Epithelial cell of esophagus (primary cell): Measurements from ENCODE around the gene LPIN1.
A peak's percentile ranks its signal among the peaks of the same experiment; 100 is the strongest.

ENCODE experiments used
- DNase-seq: peaks from one replicate; pipeline ENCODE4 v3.0.0; 2010; ENCODE audit warnings: low read depth
- H3K4me3 ChIP-seq: 2 replicates; pipeline ENCODE4 v1.5.1; 2011; ENCODE audit warnings: mild to moderate bottlenecking, low read length, control low read depth
- TF ChIP-seq, protein P1 (sequence below): IDR thresholded peaks from 2 replicates; pipeline ENCODE4 v1.5.1; 2011; ENCODE audit warnings: low read depth, mild to moderate bottlenecking, low read length, control low read depth, inconsistent platforms; ENCODE audit not compliant: insufficient read depth; ENCODE audit errors: missing control alignments

The LPIN1 gene

DNA sequence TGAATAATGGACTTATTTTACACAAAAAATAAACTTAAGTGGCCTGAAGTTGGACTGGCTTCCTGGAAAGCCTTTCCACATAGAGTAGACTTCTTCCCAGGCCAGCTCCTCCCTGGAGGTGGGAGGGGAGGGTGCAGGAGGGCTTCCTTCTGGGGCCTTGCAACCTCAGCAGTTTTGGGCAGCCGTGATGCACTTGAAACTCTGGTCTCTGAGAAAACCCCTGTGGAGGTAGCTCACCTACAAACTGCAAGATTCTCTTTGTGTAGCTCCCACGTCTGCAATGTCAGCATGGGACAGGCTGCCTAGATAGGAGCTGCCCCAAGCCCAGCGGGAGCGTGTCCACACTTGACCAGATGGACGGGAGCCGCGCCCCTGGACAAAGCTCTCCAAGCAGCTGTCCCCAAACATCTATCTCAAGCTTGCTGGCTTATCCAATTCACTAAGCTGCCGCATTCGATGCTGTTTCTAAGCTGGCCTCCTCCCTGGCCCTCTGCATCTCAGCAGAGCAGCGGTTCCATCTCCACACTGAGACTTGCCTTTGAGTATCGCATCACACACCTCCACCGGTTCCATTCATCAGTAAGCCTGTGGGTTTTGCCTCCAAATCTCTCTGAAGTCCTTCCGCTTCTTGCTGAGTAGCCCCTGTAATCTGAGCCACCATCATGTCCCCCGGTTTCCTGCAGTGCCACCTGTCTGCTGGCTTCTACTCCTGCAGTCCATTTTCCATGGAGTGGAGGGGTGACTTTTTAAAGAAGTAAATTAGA is 1.6 kb upstream of the LPIN1 start:
- TF ChIP-seq, protein P1, sequence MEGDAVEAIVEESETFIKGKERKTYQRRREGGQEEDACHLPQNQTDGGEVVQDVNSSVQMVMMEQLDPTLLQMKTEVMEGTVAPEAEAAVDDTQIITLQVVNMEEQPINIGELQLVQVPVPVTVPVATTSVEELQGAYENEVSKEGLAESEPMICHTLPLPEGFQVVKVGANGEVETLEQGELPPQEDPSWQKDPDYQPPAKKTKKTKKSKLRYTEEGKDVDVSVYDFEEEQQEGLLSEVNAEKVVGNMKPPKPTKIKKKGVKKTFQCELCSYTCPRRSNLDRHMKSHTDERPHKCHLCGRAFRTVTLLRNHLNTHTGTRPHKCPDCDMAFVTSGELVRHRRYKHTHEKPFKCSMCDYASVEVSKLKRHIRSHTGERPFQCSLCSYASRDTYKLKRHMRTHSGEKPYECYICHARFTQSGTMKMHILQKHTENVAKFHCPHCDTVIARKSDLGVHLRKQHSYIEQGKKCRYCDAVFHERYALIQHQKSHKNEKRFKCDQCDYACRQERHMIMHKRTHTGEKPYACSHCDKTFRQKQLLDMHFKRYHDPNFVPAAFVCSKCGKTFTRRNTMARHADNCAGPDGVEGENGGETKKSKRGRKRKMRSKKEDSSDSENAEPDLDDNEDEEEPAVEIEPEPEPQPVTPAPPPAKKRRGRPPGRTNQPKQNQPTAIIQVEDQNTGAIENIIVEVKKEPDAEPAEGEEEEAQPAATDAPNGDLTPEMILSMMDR = peak; percentile 33
- DNase-seq = no peak
- no peak overlapping the region for H3K4me3 ChIP-seq

DNA sequence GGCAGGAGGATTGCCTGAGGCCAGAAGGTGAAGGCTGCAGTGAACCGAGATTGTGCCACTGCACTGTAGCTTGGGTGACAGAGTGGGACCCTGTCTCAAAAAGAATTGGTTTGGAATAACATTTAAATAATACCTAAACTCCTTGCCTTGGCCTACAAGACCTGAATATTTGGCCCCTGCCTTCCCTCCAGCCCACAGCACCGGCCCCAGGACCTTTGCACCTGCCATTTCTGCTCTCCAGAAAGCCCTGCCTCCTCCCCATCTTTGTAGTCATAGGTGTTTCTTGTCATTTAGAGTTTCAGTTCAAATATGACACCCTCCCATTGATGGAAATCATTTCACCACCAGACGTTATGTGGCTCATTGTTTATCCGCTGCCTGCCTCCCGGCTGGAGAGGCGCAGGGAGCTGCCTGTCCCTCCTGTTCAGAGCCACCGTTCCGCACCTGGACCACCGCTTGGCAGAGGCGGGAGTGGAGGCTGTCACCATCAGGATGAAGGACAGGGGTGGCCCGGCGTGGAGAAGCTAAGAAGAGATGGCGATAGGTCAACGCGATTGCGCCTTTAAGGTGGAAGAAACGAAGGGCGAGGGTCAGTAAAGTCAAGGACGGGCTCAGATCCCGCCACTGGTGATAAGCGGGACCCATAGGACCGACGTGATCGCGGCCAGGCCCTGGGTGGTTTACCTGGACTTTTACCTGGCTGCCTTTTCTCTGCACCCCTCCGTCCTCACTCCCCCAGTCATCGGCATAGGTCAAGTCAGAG is 638 bp upstream of the LPIN1 start:
- H3K4me3 ChIP-seq = no peak overlapping the region
- TF ChIP-seq, protein P1 = no peak
- DNase-seq = no peak

DNA sequence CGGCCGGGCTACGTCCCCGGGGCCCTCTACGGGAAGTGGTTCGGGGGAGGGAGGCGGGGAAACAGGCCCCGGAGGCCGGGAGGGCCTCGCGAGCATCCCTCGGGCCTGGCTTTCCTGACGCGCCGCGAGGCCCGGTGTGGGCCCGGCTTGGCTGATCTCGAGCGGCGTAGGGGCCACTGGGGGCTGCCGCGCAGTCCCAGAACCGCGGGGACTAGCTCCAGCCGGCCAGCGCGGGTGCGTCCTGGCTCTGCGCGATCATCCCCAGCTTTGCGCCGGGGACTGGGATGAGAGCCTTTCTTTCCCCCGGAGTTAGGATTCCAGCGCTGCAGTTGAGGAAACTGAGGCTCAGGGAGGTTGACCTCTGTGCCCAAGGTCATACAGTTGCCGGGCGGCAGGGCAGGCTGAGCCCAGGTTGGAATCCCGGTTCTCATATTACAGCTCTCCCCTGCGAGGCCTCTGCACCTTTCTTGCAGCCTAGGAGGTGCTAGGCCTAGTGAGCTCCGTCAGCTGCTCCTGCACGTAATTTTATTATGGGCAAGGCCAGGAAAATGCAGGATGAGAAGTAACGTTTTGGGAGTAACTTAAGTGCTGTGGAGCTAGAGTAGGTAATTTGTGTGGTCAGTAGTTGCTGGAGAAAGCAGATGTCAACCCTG is 501 bp downstream of the LPIN1 start:
- peak; percentile 45 for DNase-seq
- H3K4me3 ChIP-seq = peak overlapping the region; percentile 73
- TF ChIP-seq, protein P1 = no peak

DNA sequence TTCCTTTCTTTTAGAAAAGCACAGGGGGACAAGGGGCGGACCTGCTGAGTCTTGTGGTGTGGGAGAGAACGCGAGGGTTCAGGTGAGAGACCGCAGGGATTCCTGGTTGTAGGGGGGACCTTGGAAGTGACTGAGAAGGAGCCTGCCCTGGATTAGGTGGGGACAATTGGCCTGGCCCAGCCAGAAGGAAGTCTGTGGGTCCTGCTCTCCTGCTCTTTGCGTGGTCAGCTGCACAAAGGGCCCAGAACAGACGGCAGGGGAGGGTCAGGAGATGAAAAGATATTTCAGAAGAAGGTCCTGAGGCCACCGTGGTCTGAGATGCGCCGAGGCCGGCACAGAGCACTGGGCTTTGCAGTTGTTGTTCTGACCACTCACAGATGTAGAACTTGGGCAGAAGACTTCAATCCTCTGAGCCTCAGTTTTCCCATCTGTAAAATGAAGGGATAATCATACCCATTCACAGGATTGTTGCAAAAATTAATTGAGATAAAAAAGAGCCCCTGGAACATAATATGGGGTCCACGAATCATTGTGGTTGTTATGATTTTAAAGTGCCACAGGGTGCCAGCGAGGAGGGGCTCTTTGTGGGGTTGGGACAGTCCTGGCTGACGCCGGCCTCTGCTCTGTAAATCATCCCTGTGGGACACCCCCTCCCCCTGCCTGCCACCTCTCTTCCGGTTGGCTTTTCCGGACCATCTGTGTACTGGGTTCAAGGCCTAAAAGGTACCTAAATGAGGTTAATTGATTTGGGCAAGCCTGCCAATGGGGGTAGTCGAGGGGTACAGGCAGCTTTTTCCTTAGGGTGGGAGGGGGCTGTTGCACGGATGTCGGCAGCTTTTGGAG is 1.8 kb downstream of the LPIN1 start:
- no peak for DNase-seq
- TF ChIP-seq, protein P1 = no peak
- peak overlapping the region; percentile 73 for H3K4me3 ChIP-seq

DNA sequence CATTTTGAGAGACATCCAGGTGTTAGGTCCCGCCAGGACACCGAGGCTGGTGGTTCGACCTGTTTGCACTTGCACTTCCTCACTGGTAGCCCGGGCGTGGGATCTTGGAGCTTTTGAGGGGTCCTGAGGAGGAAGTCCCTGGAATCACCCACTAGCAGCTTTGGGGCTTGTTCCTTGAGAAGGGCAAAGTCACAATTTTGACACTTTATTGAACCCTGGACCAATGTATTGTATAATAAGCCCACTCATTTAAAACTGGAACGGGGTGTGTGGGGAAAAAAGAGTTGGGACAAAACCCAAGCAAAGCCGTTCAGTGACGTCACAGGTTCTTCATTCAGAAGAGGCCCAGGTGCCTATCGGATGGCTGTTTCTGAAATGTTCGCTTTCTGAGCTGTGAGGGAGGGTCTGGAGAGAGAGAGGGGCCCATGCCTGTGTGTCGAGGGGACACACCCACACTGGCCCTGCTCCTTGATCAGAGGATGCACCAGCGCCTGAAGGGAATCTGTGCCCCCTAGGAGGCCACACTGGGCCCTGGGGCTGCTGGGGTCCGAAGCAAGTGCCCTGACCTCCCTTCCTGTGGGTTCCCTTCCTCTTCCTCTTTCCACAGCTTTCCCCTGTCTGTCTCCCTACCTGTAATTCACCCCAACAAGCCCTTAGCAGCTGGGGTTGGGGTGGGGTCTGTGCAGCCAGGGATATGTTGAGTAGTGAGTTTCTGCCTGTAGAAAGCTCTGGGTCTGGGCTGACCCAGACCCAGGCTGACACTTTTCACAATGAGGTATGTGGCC is 2.6 kb downstream of the LPIN1 start:
- TF ChIP-seq, protein P1 = no peak
- no peak overlapping the region for H3K4me3 ChIP-seq
- no peak for DNase-seq

DNA sequence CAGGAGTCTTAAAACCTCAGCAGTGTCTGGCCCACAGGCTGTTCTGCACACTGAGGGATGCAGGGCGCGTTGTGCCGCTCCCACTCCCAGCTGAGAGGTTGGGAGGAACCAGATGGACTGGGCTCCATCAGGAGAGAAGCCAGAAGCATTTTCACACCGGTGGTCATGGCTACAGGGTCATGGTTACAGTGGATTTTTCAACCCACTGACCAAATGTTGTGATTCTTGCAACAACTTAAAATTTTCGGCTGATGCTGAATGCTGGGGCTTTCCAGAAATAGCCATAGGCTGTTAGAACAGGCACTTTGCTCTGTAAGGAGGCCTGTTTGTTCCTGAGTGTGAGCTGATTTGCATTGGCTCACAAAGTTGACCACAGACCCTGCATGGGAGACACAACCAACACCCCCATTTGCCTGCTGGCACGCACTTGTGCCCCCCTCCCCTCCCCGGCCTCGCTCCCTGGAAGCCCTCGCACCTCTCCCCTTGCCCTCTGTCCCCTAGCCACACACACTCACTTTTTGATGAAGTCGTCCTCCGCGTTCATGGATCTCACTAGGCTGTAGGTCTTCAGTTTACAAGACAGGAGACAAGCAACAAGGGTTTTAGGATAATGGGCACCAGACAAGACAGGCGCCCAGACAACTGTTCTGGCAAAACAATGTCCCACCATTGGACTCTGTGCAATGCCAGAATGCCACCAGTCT is 3.4 kb downstream of the LPIN1 start:
- no peak for DNase-seq
- TF ChIP-seq, protein P1 = no peak
- no peak overlapping the region for H3K4me3 ChIP-seq
